T-helper 1 cell (primary cell): ENCODE data around the gene RBX1.
"Not testable (repeated sequence)": the region's sequence is repeated elsewhere in the genome, so short reads cannot be mapped to it uniquely, and the experiment has no call there.

Source experiments
- DNase-seq, 5 donors: peaks; one replicate each; pipeline ENCODE4 v3.0.0-alpha.2; 2012 to 2020

The RBX1 gene

GRCh38 chr22:40973144-40973543 is 22.0 kb downstream of the RBX1 start:
- DNase-seq = no peak

GRCh38 chr22:40975366-40975765 is 24.2 kb downstream of the RBX1 start:
- no peak for DNase-seq

GRCh38 chr22:40976866-40977700 is 25.9 kb downstream of the RBX1 start:
- DNase-seq = no peak

- no peak for DNase-seq
These were observed 28.0 kb downstream of the RBX1 start for GRCh38 chr22:40979198-40979597.

- DNase-seq = no peak
These were observed 28.7 kb downstream of the RBX1 start for GRCh38 chr22:40979871-40980270.

- DNase-seq = no peak
These were observed 31.6 kb downstream of the RBX1 start for GRCh38 chr22:40982482-40983385.

- no peak for DNase-seq
These were observed 40.1 kb downstream of the RBX1 start for GRCh38 chr22:40991298-40991697.

- no peak for DNase-seq
These were observed 44.6 kb downstream of the RBX1 start for GRCh38 chr22:40995821-40996220.

- no peak for DNase-seq
These were observed 46.3 kb downstream of the RBX1 start for GRCh38 chr22:40997520-40997919.

GRCh38 chr22:41000040-41000565 is 48.9 kb downstream of the RBX1 start:
- DNase-seq = no peak

GRCh38 chr22:41000941-41001721 is 50.0 kb downstream of the RBX1 start:
- DNase-seq = no peak

- no peak for DNase-seq
These were observed 50.5 kb downstream of the RBX1 start for GRCh38 chr22:41001722-41002122.

- not testable (repeated sequence) for DNase-seq
These were observed 51.2 kb downstream of the RBX1 start for GRCh38 chr22:41002386-41002785.

- DNase-seq = no peak
These were observed 51.9 kb downstream of the RBX1 start for GRCh38 chr22:41003066-41003465.

- no peak for DNase-seq
These were observed 52.8 kb downstream of the RBX1 start for GRCh38 chr22:41003976-41004375.

GRCh38 chr22:41009222-41009948 is 58.2 kb downstream of the RBX1 start:
- DNase-seq = no peak

- DNase-seq = no peak
These were observed 63.8 kb downstream of the RBX1 start for GRCh38 chr22:41015003-41015402.

- no peak for DNase-seq
These were observed 70.0 kb downstream of the RBX1 start for GRCh38 chr22:41021061-41021612.

- DNase-seq = peak; percentile 16 to 57 (median 34)
These were observed 70.7 kb downstream of the RBX1 start for GRCh38 chr22:41021613-41022454.

- DNase-seq = peak; percentile 58 to 83 (median 71)
These were observed 71.5 kb downstream of the RBX1 start for GRCh38 chr22:41022470-41023298.
